ENCODE data around the gene FSD1L. TPM values are rescaled to one million over a fixed set of nuclear protein-coding genes. Genes with fewer than 3 reads are reported as not detected.

FSD1L gene
- total RNA-seq, 1 experiment from 2014 or later = 6.4 TPM

DNA sequence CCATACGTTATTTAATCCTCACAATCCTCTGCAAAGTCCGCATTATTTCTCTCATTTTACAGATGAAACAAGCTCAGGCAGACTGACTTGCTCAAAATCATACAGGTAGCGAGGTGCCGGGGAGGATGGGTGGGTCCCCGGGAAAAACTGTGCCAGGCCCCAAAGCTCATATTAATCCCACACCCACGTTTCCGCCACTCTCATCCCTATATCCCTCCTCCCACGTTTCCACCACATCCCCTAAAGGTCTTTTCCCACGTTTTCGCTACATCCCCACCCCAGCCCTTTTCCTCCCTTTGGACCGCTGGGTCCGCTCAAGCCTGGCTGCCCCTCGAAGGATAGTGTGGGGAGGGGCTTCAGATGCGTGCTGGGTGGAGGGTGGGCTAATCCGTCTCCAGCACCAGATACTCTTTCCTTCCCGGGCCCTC is 434 bp upstream of the FSD1L start:
- peak overlapping the region; percentile 6; the same call in 1 of the 2 replicates for H3K27ac ChIP-seq
- no peak for DNase-seq

DNA sequence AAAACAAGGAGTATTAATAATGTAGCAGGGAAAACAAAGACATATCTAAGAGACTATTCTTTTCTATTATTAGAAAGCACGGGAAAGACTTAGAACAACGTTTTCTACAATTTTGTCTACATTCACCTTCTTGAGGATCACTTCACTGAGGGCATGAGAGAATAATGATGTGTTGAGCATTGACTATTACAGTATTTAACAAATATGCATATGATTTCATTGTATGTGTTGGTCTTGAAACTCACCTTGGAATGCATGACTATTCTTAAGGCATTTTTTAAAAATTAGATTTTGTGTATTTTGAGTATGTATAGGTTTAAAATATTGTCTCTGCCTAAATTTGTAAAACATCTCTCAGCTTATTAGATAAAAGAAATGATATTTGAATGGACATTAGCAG is 1.2 kb downstream of the FSD1L start:
- no peaks in the 10 kb centered on the region for H3K27me3 ChIP-seq
- peaks cover 13% of the 10 kb centered on the region for H3K4me1 ChIP-seq
- H3K36me3 ChIP-seq = no peaks in the 10 kb centered on the region
- no peak overlapping the region for H3K27ac ChIP-seq
- peak overlapping the region; percentile 72 for H3K4me3 ChIP-seq
- DNase-seq = no peak
- no peaks in the 10 kb centered on the region for H3K9me3 ChIP-seq (replicated peaks)

More for the DNA sequence above, 434 bp upstream of the FSD1L start:
- no peaks in the 10 kb centered on the region for H3K9me3 ChIP-seq (replicated peaks)
- H3K4me3 ChIP-seq = peak overlapping the region; percentile 72
- H3K36me3 ChIP-seq = no peaks in the 10 kb centered on the region
- peaks cover 13% of the 10 kb centered on the region for H3K4me1 ChIP-seq
- no peaks in the 10 kb centered on the region for H3K27me3 ChIP-seq

DNA sequence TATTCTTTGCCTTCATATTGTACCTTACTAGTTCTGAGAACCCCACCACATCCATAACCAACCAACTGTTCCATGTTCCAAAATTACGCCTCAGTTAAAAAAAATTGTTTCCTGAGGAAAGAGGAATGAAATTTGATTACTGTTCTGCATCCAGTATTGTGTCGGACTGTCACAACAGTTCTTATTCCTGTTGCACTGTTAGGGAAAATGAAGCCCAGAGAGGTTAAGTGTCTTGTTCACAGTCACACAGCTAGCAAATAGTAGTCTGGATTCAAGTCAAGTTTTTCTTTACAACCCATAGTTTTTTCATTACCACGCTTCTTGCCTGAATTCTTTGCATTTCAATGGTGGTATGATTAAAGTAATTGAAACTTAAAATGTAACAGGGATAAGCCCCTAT is 4.4 kb downstream of the FSD1L start:
- peaks cover 13% of the 10 kb centered on the region for H3K4me1 ChIP-seq
- no peaks in the 10 kb centered on the region for H3K9me3 ChIP-seq (replicated peaks)
- no peaks in the 10 kb centered on the region for H3K27me3 ChIP-seq
- H3K4me3 ChIP-seq = no peak overlapping the region
- no peaks in the 10 kb centered on the region for H3K36me3 ChIP-seq
- no peak overlapping the region for H3K27ac ChIP-seq
- DNase-seq = no peak

DNA sequence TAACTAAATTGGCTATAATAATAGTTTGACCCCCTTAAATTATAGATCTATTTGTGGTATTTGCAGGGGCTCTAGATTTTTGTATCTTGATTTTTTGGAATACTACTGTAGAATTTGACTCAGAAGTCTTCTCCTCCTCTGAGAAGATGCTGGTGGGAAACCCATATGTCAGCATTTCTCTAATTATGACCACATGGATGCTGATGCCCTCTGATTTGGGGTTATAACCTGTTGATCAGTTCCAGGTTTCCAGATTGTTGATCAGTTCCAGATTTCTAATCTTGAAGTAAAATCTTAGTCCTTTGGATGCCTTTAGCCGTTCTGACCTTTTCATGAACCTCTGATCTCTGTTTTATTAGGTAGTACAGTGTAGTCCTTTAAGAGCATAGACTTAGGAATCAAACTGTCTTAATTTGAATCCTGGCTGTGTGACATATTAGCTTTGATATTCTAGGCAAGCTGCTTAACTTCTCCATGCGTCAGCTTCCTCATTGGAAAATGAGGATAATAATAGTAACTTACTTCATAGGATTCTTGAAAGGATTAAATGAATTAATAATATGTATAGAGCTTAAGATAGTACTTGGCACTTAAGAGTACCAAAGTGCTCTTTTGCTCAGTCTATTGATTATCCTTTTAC is 8.1 kb downstream of the FSD1L start:
- Histone ChIP-seq H3K27ac (no peak overlapping the region), H3K9me3 (replicated peaks) (0 out of 2 replicates have a peak, but pooled peaks cover 5% of the 10 kb centered on the region), H3K4me3 (no peak overlapping the region), H3K36me3 (no peaks in the 10 kb centered on the region), H3K4me1 (peaks cover 10% of the 10 kb centered on the region), H3K27me3 (no peaks in the 10 kb centered on the region)
- DNase-seq = no peak

DNA sequence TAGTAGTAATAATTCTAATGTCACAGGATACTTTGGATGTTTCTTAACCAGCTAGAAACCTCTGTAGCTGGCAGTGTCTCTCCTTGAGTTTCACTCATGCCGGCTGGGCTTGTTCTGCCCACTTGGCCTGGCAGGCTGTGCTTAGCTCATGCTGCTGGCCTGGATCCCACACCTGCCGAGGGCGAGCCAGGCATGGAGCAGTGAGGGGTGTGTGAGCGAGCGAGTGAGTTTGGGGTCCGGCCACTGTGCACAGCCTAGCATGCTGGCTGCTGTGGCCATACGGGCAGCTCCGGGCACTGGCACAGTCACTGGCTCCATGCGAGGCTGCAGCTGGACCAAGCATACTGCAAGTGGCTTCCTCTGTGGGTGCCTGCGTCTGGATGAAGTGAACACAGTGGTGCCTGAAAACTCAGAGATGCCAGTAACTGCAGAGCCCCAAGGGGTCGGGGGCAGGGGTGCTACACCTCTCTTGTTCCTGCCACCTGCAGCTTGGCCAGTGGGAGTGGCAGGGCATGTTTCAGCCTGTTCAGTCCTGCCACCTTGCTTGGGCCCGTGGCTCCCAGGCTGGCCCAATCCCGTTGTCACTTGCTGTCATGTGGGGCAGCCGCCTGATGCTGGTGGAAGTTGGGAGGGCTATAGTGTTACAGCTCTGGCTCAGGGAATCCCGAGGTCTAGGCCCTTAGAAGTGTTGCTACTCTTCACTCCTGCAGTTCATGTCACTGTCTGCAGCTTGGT is 9.9 kb downstream of the FSD1L start:
- Histone ChIP-seq H3K27me3 (no peaks in the 10 kb centered on the region), H3K9me3 (replicated peaks) (0 out of 2 replicates have a peak, but pooled peaks cover 5% of the 10 kb centered on the region), H3K4me1 (no peaks in the 10 kb centered on the region), H3K27ac (no peak overlapping the region), H3K4me3 (no peak overlapping the region), H3K36me3 (no peaks in the 10 kb centered on the region)
- DNase-seq = no peak

DNA sequence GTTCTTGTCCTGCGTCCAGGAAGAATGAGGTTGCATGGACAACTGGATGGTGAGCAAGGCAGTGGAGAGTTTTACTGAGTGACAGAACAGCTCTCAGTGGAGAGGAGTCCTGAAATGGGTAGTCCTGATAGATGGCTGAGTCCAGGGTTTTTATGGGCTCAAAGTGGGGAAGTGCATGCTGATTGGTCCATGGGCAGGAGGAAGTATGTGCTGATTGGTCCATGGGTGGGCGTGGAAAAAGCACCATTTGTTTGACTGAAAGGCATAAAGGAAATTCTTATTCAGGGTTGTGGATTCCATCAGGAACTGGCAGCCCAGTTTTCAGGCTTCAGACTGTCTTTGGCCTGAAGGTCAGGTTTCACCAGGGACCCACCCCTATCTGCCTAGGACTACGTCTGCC is 10.6 kb downstream of the FSD1L start:
- Histone ChIP-seq H3K4me1 (no peaks in the 10 kb centered on the region), H3K27ac (no peak overlapping the region), H3K27me3 (no peaks in the 10 kb centered on the region), H3K36me3 (no peaks in the 10 kb centered on the region), H3K4me3 (no peak overlapping the region), H3K9me3 (replicated peaks) (0 out of 2 replicates have a peak, but pooled peaks cover 5% of the 10 kb centered on the region)
- DNase-seq = no peak

DNA sequence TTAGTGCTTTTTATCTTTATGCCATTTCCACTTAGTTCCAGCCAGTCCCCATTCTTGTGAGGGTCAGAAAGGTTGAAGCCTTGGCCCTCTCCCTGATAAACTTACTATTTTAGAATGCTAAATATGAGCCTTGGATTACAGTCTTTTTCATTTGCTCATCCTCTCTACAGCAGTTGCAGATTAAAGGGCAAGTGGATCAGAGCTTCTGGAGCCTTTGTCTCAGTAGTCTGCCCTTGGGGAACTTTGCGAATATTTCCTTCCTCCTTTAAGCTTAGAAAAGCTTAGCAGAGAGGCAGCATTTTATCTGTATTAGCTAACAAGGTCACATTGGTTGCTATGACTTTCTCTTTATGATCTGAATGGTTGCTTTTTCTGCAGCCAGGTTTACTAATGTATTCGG is 11.5 kb downstream of the FSD1L start:
- Histone ChIP-seq H3K4me1 (no peaks in the 10 kb centered on the region), H3K27me3 (no peaks in the 10 kb centered on the region), H3K9me3 (replicated peaks) (0 out of 2 replicates have a peak, but pooled peaks cover 5% of the 10 kb centered on the region), H3K27ac (no peak overlapping the region), H3K4me3 (no peak overlapping the region), H3K36me3 (no peaks in the 10 kb centered on the region)
- DNase-seq = no peak

DNA sequence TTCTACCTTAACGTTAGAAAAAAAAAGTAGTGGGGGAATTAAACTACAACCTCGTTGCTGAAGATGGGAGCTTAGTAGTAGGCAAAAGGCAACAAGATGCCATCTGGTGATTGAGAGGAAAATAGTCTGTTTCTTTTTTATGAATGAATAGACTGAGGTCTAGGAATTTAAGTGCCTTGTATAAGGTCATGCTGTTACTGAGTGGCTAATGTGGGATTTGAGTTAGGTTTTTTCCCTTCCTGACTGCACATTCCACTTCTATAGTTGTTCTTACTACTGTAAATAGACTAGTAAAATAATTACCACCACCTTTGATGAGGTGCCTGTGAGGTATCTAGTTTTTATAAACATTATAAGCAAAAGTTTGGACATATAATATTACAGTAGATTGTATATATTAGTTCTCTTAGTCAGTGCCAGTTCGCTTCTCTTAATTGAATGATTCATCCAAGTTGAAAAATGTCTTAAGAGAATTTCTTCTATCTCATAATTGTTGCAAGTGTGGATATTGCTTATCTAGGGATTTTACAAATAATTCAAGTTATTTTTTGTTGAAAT is 19.1 kb downstream of the FSD1L start:
- Histone ChIP-seq H3K27ac (no peak overlapping the region), H3K36me3 (peaks cover 20% of the 10 kb centered on the region), H3K4me1 (no peaks in the 10 kb centered on the region), H3K27me3 (no peaks in the 10 kb centered on the region), H3K9me3 (replicated peaks) (peaks cover 8% of the 10 kb centered on the region; the same call in 1 of the 2 replicates), H3K4me3 (no peak overlapping the region)
- DNase-seq = no peak

DNA sequence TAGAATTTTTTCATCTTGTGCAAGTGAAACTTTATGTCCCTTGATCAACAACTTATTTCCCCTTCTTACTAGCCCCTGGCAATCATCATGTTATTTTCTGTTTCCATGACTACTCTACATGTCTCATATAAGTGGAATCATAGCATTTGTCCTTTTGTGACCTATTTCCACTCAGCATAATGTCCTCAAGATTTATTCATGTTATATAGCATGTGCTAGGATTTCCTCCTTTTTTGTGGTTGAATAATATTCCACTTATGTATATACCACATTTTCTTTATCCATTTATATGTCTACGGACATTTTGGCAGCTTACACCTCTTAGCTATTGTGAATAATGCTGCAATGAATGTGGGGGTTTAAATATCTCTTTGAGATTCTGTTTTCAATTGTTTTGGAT is 21.0 kb downstream of the FSD1L start:
- Histone ChIP-seq H3K27ac (no peak overlapping the region), H3K4me1 (no peaks in the 10 kb centered on the region), H3K27me3 (no peaks in the 10 kb centered on the region), H3K36me3 (peaks cover 20% of the 10 kb centered on the region), H3K9me3 (replicated peaks) (peaks cover 8% of the 10 kb centered on the region; the same call in 1 of the 2 replicates), H3K4me3 (no peak overlapping the region)
- no peak for DNase-seq

DNA sequence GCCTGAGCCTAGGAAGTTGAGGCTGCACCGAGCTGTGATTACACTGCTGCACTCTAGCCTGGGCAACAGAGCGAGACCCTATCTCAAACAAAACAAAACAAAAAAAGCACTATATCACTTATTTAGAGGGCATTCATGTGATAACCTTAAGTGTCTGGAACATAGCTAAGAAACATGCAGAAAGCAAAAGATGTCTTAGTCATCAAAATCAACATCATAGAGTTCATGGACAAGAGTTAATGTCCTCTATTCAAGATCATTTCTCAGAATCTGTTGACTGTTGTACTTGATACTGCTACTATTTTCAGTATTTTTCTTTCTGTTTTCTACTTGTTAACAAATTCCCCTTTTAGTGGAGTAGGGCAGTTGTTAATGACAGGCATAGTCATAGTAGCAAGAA is 25.4 kb downstream of the FSD1L start:
- no peaks in the 10 kb centered on the region for H3K27me3 ChIP-seq
- no peak overlapping the region for H3K27ac ChIP-seq
- H3K4me3 ChIP-seq = no peak overlapping the region
- H3K9me3 ChIP-seq (replicated peaks) = 0 out of 2 replicates have a peak, but pooled peaks cover 4% of the 10 kb centered on the region
- DNase-seq = no peak
- H3K36me3 ChIP-seq = peaks cover 12% of the 10 kb centered on the region
- no peaks in the 10 kb centered on the region for H3K4me1 ChIP-seq

DNA sequence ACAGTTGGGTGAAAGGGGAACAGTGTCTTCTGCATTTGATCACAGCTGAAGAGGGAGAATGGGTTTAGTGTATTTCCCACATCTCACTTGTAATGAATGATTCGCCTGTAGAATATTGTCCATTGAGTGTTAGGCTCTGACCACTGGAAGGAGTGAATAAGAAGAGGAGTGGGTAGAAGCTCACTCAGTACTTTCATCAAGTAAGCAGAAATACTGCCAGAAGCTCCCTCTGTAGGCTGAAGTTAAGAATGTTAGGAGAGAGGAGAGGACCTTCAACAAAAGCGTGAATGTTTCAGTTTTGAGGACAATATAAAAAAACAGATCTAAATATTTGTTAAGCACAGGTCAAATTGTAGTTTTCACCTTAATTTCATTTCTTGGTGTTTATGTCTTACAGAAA is 27.5 kb downstream of the FSD1L start:
- H3K9me3 ChIP-seq (replicated peaks) = no peaks in the 10 kb centered on the region
- peak in 1 of 2 experiments; percentile 9 for DNase-seq
- no peak overlapping the region for H3K27ac ChIP-seq
- H3K36me3 ChIP-seq = peaks cover 1% of the 10 kb centered on the region; the same call in 1 of the 2 replicates
- no peak overlapping the region for H3K4me3 ChIP-seq
- H3K27me3 ChIP-seq = no peaks in the 10 kb centered on the region
- no peaks in the 10 kb centered on the region for H3K4me1 ChIP-seq

DNA sequence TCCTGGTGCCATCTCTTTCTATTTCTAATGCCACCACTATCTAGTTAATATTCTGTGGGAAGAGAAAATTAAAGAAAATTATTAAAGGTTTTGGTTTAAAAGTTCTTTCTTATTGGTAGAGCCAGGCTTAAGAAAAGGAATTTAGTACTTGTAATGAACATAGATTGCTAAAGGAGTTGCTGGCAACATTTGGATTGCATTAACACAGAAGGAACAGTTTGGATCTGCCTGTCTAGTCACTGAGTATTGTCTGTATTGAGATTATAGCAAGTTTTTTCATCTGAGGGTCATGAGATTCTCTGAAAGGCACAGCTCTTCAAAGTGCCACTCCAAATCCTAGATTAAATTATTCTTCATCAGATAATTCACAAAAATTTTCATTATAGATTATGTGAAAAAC is 32.0 kb downstream of the FSD1L start:
- Histone ChIP-seq H3K4me3 (no peak overlapping the region), H3K27me3 (no peaks in the 10 kb centered on the region), H3K9me3 (replicated peaks) (no peaks in the 10 kb centered on the region), H3K4me1 (no peaks in the 10 kb centered on the region), H3K36me3 (no peaks in the 10 kb centered on the region), H3K27ac (no peak overlapping the region)
- no peak for DNase-seq

DNA sequence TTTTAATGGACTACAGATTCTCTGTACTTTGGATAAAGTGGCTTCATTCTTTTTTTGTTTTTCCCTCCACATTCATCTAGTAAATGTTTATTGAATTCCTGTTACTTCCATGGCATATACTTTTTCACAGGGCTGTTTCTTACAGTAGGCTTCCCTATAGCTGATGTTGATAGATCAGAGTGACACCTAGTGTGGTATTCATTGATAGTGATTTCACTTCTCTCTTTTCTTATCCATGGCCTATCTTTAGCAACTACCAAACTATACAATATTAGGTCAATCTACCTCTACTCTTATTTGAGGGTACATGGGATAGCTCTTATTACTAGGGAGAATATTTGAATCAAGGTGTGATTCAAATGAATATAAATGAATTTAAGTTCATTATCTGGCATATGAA is 35.8 kb downstream of the FSD1L start:
- no peaks in the 10 kb centered on the region for H3K4me1 ChIP-seq
- H3K27ac ChIP-seq = no peak overlapping the region

DNA sequence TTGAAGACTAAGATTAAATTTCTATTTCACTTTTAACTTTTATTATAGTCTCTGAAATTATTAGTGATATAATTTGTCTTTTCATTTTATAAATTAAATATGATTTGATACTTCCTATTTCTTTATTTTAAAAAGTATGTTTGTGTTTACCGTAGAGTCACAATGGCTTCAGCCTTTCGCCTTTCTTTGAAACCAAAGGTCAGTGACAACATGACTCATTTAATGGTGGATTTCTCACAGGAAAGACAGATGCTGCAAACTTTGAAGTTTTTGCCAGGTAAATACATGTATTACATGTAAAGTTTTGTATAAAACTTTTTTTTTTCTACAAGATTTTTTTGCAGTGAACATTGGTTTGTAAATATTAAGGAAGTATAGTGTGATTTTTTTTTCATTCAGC is 36.4 kb downstream of the FSD1L start:
- H3K27me3 ChIP-seq = no peaks in the 10 kb centered on the region
- H3K4me1 ChIP-seq = no peaks in the 10 kb centered on the region
- no peak for DNase-seq
- H3K9me3 ChIP-seq (replicated peaks) = no peaks in the 10 kb centered on the region
- H3K27ac ChIP-seq = no peak overlapping the region
- peaks cover 9% of the 10 kb centered on the region; the same call in 1 of the 2 replicates for H3K36me3 ChIP-seq
- no peak overlapping the region for H3K4me3 ChIP-seq

More for the DNA sequence above, 35.8 kb downstream of the FSD1L start:
- H3K27me3 ChIP-seq = no peaks in the 10 kb centered on the region
- no peaks in the 10 kb centered on the region for H3K9me3 ChIP-seq (replicated peaks)
- H3K36me3 ChIP-seq = peaks cover 9% of the 10 kb centered on the region; the same call in 1 of the 2 replicates
- H3K4me3 ChIP-seq = no peak overlapping the region
- DNase-seq = no peak

DNA sequence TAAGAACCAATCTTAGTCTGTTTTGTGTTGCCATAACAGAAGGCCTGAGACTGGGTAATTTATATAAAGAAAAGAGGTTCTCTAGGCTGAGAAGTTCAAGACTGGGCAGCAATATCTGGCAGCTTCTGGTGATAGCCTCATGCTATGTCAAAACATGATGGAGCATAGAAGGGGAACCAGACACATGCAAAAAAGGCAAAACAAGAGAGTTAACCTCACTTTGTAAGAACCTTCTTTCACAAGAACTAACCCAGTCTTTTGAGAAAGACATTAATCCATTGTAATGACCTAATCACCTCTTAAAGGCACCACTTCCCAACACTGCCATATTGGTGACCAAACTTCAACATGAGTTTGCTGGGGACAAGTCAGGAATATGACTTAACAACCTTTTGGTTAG is 37.3 kb downstream of the FSD1L start:
- Histone ChIP-seq H3K27me3 (no peaks in the 10 kb centered on the region), H3K36me3 (peaks cover 9% of the 10 kb centered on the region; the same call in 1 of the 2 replicates), H3K4me3 (no peak overlapping the region), H3K9me3 (replicated peaks) (0 out of 2 replicates have a peak, but pooled peaks cover 2% of the 10 kb centered on the region), H3K4me1 (no peaks in the 10 kb centered on the region), H3K27ac (no peak overlapping the region)
- no peak for DNase-seq
